GM21576 (cell line): ENCODE measurements around the gene ADCY5.

Experiments used
- ATAC-seq: cut with Tn5 transposase; IDR thresholded peaks from one replicate; pipeline ENCODE4 v1.9.1; 2021; ENCODE audit warnings: mild to moderate bottlenecking, moderate library complexity; ENCODE audit not compliant: unreplicated experiment

The ADCY5 gene

GRCh38 chr3:123389628-123389918, 59.3 kb downstream of the ADCY5 start:
- no peak for ATAC-seq

- no peak for ATAC-seq
Measured at GRCh38 chr3:123388811-123389627, 59.9 kb downstream of the ADCY5 start.

- no peak for ATAC-seq
Measured at GRCh38 chr3:123388042-123388441, 60.8 kb downstream of the ADCY5 start.

DNA sequence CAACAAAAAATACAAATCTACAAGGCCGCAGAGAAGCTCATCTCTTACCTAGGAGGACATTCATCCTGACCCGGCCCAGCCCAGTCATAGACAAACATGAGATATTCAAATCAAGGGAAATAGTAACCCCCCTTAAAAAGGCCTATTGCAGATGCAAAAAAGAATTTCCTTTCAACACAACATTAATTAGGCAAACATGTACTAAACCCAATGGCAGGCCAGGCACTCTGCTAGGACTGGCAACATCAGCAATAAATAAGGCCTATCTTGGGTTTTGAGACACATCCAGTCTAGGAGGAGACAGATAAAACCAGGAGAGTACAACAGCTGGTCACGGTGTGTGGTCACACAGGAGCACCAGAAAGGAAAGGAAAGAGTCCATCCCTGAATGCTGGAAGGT, 61.4 kb downstream of the ADCY5 start:
- ATAC-seq = no peak

- no peak for ATAC-seq
Measured at GRCh38 chr3:123386477-123387040, 62.3 kb downstream of the ADCY5 start.

GRCh38 chr3:123385981-123386380, 62.9 kb downstream of the ADCY5 start:
- ATAC-seq = no peak

DNA sequence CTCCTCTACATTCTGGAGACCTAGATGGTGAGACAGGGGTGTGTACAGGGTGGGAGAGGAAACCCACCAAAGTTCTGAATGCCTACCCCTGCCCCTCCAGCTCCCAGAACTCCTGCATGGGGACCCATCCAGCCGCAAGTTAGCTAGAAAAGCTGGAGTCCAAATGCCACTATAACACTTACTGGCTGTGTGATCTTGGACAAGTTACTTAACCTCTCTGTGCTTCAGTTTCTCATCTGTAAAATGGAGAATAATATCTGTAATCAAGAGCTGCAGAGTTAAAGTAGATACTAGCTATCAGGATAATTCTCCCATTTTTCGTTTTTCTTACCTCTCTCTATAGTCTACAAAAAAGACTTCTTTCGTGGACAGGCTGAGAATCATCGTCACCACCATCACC, 63.4 kb downstream of the ADCY5 start:
- no peak for ATAC-seq

GRCh38 chr3:123385001-123385401, 63.9 kb downstream of the ADCY5 start:
- ATAC-seq = no peak

- no peak for ATAC-seq
Measured at GRCh38 chr3:123384256-123384655, 64.6 kb downstream of the ADCY5 start.

GRCh38 chr3:123383091-123384053, 65.5 kb downstream of the ADCY5 start:
- no peak for ATAC-seq

DNA sequence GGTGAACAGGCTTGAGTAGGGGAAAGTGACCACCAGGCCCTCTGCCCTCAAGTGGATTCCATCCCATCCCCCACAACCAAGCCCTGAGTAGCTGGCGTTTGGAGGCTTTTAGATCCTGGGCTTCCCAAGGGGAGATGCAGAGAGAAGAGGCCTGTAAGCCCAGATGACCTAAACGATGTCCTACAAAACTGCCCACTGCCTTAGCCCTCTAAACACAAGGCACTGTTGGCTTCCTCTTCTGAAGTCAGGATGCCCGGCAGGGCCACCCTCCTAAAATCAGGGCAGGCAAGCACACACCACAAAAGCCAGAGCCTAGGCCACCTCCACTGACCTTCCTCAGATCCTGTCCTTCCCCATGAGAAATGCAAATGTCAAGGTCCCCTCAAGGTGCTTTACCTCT, 68.6 kb downstream of the ADCY5 start:
- no peak for ATAC-seq

DNA sequence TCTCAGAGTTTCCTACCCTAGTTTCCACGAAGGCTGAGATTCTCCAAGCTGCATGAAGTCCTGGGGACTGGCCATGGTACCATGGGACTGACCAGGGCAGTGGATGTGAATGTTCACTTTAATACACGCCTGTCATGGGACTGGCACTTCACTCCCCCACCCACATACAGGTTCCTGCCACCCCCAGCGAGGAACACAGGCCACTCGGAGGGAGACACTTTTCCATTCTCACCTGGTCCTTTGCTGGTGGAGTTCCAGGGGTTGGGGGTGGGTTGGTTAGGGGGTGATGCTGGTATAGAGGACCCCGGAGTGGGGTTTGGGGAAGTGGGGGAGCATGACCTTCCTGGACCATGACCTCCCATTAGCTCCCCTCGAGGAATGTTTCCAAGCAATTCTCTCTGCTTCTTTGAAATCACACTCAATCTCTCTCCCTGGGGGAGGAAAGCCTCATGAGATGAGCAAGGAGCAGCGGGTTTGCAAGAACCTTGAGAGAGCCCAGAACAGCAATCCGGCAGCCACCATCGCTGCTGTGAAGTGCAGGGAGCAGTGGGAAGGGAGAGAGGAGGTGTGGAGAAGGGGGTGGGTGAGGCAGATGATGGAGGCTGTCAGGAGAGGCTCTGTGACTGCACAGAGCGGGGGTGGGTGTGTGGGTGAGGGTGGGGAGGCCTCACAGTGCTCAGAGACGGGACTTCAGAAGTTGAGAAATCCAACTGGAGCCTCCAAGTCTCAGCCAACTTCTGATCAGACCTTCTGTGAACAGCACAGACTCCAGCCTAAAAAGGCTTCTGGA, 69.7 kb downstream of the ADCY5 start:
- no peak for ATAC-seq

- ATAC-seq = no peak
Measured at GRCh38 chr3:123378409-123378915, 70.4 kb downstream of the ADCY5 start.

GRCh38 chr3:123377243-123377740, 71.6 kb downstream of the ADCY5 start:
- no peak for ATAC-seq

- ATAC-seq = no peak
Measured at GRCh38 chr3:123376451-123377242, 72.2 kb downstream of the ADCY5 start.

DNA sequence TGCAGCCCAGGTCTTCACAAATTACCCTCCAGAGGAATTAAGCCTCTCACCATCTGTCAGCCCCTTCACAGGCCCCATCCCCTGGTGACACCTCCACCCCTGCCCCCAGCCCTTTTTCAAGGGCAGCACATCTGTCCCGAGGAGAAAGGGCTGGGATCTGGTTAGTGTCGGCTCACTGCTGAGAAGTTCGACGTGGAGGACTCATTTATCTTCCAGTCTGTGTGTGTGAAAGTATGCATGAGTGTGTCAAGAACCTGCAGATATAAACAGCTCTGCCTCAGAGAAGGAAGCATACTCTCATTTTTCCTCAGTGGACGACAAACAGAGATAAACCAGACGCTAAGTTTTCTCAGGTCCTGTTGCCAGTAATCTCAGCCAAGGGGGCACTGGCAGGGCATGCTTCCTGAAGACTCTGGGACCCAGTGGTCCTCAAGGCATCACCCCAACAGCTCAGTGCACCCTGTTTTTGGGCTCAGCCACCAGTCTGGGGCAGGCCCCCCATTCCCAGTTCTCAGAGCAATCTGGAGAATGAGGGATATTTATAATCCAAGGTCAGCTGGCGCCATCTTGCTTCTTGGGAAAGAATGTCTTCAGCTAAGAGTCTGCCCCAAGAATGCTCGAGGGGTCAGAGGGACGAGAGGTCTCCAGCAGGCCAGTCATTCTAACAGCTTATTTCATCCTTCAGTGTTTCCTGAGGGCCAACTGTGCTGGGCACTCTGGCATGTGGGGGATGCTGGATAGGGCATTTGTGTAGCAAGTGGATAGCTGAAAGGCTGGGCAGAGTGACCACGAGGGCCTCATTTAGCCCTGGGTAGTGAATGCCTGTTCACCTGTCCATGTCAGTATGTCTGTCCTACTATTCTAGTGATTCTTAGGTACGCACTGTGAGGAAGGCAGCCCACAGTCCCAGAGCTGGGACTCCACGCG, 73.6 kb downstream of the ADCY5 start:
- no peak for ATAC-seq

- no peak for ATAC-seq
Measured at GRCh38 chr3:123374016-123374415, 74.9 kb downstream of the ADCY5 start.

- no peak for ATAC-seq
Measured at GRCh38 chr3:123373474-123373987, 75.4 kb downstream of the ADCY5 start.
